GM12865 (cell line): ENCODE results near the gene GOLGA6B.

Source experiments
- DNase-seq: peaks from one replicate; pipeline ENCODE4 v3.0.0; 2010; ENCODE audit warnings: low read depth
- H3K4me3 ChIP-seq: 2 replicates; pipeline ENCODE4 v1.5.1; 2011; ENCODE audit warnings: mild to moderate bottlenecking, low read depth, low read length, control low read depth
- TF ChIP-seq, protein P1 (sequence below): IDR thresholded peaks from 2 replicates; pipeline ENCODE4 v1.5.1; 2011; ENCODE audit warnings: low read length, control low read depth, low read depth, inconsistent platforms; ENCODE audit not compliant: insufficient read depth; ENCODE audit errors: missing control alignments

GOLGA6B gene

DNA sequence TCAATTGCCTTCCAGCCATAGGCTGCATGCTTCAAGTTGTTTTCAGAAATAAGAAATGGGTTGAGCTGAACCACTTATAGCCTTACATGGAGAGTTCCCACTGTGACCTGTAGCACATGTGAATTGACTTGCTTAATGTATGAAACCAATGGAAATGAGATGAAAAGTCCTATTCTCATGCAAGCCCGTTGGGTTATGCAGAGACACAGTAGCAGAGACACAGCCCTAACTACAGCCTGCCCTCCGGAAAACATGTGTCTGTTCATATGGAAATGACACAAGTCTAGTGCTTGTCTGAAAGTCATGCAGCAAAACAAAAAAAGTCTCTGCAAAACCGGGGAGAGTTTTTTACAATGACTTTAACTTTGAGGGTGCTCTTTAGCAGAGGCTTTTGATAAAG, 17.0 kb downstream of the GOLGA6B start:
- H3K4me3 ChIP-seq = no peak overlapping the region
- TF ChIP-seq, protein P1, sequence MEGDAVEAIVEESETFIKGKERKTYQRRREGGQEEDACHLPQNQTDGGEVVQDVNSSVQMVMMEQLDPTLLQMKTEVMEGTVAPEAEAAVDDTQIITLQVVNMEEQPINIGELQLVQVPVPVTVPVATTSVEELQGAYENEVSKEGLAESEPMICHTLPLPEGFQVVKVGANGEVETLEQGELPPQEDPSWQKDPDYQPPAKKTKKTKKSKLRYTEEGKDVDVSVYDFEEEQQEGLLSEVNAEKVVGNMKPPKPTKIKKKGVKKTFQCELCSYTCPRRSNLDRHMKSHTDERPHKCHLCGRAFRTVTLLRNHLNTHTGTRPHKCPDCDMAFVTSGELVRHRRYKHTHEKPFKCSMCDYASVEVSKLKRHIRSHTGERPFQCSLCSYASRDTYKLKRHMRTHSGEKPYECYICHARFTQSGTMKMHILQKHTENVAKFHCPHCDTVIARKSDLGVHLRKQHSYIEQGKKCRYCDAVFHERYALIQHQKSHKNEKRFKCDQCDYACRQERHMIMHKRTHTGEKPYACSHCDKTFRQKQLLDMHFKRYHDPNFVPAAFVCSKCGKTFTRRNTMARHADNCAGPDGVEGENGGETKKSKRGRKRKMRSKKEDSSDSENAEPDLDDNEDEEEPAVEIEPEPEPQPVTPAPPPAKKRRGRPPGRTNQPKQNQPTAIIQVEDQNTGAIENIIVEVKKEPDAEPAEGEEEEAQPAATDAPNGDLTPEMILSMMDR = no peak
- DNase-seq = no peak

GRCh38 chr15:72676838-72677237, 22.3 kb downstream of the GOLGA6B start:
- TF ChIP-seq, protein P1 = no peak
- H3K4me3 ChIP-seq = no peak overlapping the region
- DNase-seq = no peak

DNA sequence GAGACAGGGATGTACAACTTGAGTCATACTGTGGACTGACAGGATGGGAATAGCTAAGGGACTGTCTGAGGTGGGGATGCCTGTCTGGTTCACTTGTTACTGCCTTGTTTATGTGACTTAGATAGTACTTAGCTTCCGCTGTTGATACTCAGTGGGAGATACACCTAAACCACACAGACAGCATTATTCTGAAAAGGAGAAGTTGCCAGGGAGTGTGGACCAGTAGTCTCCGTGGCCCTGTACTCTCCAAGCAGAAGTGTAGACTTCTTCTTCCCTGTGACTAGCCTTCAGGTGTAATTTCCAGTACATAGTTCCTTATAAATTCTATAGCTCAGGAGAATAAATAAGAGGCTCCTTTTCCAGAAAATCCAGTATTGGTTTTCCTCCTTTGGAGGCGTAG, 26.4 kb downstream of the GOLGA6B start:
- DNase-seq = no peak
- no peak overlapping the region for H3K4me3 ChIP-seq
- TF ChIP-seq, protein P1 = no peak

GRCh38 chr15:72682772-72683171, 28.3 kb downstream of the GOLGA6B start:
- TF ChIP-seq, protein P1 = no peak
- no peak for DNase-seq
- H3K4me3 ChIP-seq = no peak overlapping the region

- DNase-seq = no peak
- H3K4me3 ChIP-seq = peak overlapping the region; percentile 86
- TF ChIP-seq, protein P1 = no peak
Measured at GRCh38 chr15:72685301-72685924, 30.9 kb downstream of the GOLGA6B start.

DNA sequence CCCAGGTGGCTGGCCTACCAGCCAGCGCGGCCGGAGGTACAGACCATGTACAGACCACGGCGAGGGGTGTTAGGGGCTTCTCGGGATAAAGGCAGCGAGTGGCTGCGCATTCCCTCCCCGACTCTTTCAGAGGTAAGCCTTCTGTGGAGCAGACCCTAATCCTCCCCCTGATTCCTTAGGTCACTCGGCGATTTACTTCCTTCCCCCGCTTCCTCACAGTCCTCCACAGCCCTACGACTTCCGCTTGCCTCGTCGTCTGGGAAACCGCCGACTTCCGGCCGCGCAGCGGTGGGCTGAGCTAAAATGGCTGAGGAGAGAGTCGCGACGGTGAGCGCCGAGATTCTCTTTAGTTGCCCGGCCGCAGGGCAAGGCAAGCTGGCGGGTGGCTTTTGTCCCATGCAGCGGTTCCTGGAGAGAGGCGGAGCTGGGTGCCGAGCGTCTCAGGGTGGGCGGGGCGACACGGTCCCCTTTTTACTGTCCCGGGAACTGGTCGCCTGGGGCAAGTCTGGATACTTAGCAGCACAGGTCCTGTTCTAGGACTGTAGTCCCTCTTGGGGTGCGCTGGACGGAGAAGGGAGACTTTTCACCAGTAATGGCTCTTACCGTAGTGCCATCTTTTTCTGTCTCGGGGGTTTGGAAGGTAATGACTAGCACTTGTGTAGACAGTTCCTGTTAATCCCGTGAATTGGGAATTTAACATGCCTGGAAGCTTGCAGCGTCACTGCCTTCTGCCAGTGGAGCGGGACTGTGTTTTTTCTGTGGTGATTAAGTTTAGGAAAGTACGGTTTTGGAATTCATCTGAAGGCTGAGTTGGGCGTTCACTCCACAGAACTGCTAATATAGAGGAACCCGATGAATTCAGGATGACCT, 31.7 kb downstream of the GOLGA6B start, which contains the start of the genes BBS4 and HIGD2B:
Gene BBS4 (plus strand): TSS at position 283 of the 870 bp plus-strand sequence. CDS start 21 bp downstream, at position 304.
Gene HIGD2B (minus strand): TSS at position 258 of the 870 bp plus-strand sequence. CDS start 9,808 bp downstream, outside the sequence.
- DNase-seq = peak; percentile 93
- TF ChIP-seq, protein P1 = no peak
- H3K4me3 ChIP-seq = peak within 1 kb of the TSS; percentile 86
